Adipocyte (in vitro differentiated cells): ENCODE measurements around the gene EPHX1.
"Not testable (repeated sequence)": the region's sequence is repeated elsewhere in the genome, so short reads cannot be mapped to it uniquely, and the experiment has no call there.

ENCODE experiments used
- DNase-seq: peaks from one replicate; pipeline ENCODE4 v3.0.0-alpha.2; 2015; ENCODE audit warnings: low read depth
- H3K27me3 ChIP-seq: replicated peaks from 2 replicates; pipeline ENCODE4 v1.7.0; 2013; ENCODE audit warnings: mild to moderate bottlenecking, low read length, moderate library complexity; ENCODE audit not compliant: control insufficient read depth, insufficient read depth
- H3K36me3 ChIP-seq: 2 replicates; pipeline ENCODE4 v1.7.0; 2013; ENCODE audit warnings: low read length, mild to moderate bottlenecking, moderate library complexity; ENCODE audit not compliant: control insufficient read depth, insufficient read depth, severe bottlenecking
- H3K4me1 ChIP-seq: 2 replicates; pipeline ENCODE4 v1.7.0; 2013; ENCODE audit warnings: mild to moderate bottlenecking, low read length, moderate library complexity; ENCODE audit not compliant: control insufficient read depth, insufficient read depth
- H3K4me3 ChIP-seq: 2 replicates; pipeline ENCODE4 v1.7.0; 2013; ENCODE audit warnings: mild to moderate bottlenecking, low read length, moderate library complexity
- H3K9ac ChIP-seq: 2 replicates; pipeline ENCODE4 v1.7.0; 2013; ENCODE audit warnings: mild to moderate bottlenecking, low read length, moderate library complexity
- H3K9me3 ChIP-seq: 2 replicates; pipeline ENCODE4 v1.7.0; 2013; ENCODE audit warnings: mild to moderate bottlenecking, low read length, moderate library complexity; ENCODE audit not compliant: control insufficient read depth

Gene EPHX1

GRCh38 chr1:225810579-225811538 is 935 bp downstream of the EPHX1 start:
- H3K9ac ChIP-seq = peak overlapping the region; percentile 92
- peak; percentile 24 for DNase-seq
- peaks cover 48% of the 10 kb centered on the region for H3K4me1 ChIP-seq
- H3K4me3 ChIP-seq = peak overlapping the region; percentile 93
- H3K36me3 ChIP-seq, H3K9me3 ChIP-seq, H3K27me3 ChIP-seq: not testable (repeated sequence)

- peak; percentile 20 for DNase-seq
- Histone ChIP-seq H3K9ac (peak overlapping the region; percentile 92), H3K36me3 (peaks cover 9% of the 10 kb centered on the region), H3K4me3 (peak overlapping the region; percentile 93), H3K27me3 (no peaks in the 10 kb centered on the region), H3K9me3 (no peaks in the 10 kb centered on the region), H3K4me1 (peaks cover 58% of the 10 kb centered on the region)
Measured at GRCh38 chr1:225811622-225812487, 1.9 kb downstream of the EPHX1 start.

- H3K4me1 ChIP-seq = peaks cover 66% of the 10 kb centered on the region
- peak overlapping the region; percentile 92 for H3K9ac ChIP-seq
- H3K4me3 ChIP-seq = peak overlapping the region; percentile 93
- H3K9me3 ChIP-seq = no peaks in the 10 kb centered on the region
- peaks cover 9% of the 10 kb centered on the region for H3K36me3 ChIP-seq
- H3K27me3 ChIP-seq = no peaks in the 10 kb centered on the region
- DNase-seq = peak; percentile 22
Measured at GRCh38 chr1:225812488-225813213, 2.7 kb downstream of the EPHX1 start.

DNA sequence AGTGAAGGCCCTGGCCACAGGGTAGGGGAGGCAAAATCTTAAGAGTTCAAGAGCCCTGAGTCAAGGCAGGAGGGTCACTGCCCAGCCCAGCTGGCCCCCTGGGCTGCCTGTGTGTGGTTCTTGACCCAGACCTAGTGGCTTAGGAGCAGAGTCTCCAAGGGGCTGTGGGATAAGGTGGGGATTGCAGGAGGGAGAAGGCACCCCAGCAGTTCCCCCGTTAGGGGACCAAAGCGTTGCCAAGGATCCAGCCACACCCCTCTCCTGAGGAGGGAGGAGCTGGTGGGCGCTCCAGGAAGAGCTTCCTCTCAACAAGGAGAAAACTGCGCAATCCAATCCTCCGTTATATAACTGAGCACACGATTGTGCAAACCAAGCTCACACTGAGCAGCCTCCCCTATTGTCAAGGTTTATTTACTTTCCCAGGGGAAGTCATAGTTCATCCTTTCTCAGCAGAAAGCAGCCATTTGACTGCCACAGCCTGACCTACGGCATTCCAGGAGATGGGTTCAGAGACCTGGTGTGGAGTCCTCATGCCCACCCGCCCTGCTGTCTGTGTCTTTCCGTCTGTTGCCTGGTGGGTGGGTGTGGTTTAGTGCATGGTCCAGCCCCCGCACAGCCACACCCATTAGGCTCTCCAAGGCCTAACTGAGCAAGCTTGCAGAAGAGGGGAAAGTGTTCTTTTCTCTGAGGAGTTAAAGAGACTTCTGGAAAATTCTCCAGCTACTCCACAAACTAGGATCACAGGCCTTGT is 3.5 kb downstream of the EPHX1 start:
- no peaks in the 10 kb centered on the region for H3K27me3 ChIP-seq
- H3K36me3 ChIP-seq = peaks cover 9% of the 10 kb centered on the region
- no peaks in the 10 kb centered on the region for H3K9me3 ChIP-seq
- DNase-seq = no peak
- peak overlapping the region; percentile 92 for H3K9ac ChIP-seq
- H3K4me3 ChIP-seq = peak overlapping the region; percentile 24
- H3K4me1 ChIP-seq = peaks cover 73% of the 10 kb centered on the region

- Histone ChIP-seq H3K27me3 (no peaks in the 10 kb centered on the region), H3K4me1 (peaks cover 77% of the 10 kb centered on the region), H3K9ac (peak overlapping the region; percentile 92), H3K4me3 (peak overlapping the region; percentile 24), H3K9me3 (no peaks in the 10 kb centered on the region), H3K36me3 (peaks cover 9% of the 10 kb centered on the region)
- no peak for DNase-seq
Measured at GRCh38 chr1:225814381-225814780, 4.5 kb downstream of the EPHX1 start.

DNA sequence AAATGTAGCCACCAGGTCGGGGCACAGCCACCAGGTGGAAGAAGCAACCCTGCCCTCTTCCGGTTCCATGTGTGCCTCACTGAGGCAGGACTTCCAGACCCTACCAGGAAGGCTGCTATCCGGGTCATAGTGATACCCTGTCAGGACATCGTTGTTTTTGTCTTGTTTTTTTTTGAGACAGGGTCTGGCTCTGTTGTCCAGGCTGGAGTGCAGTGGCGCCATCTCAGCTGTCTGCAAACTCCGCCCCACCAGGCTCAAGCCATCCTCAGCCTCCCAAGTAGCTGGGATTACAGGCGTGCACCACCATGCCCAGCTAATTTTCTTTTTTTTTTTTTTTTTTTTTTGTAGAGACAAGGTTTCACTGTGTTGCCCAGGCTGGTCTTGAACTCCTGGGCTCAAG is 5.2 kb downstream of the EPHX1 start:
- DNase-seq, H3K36me3 ChIP-seq, H3K4me3 ChIP-seq, H3K9me3 ChIP-seq, H3K27me3 ChIP-seq: not testable (repeated sequence)
- Histone ChIP-seq H3K9ac (peak overlapping the region; percentile 92), H3K4me1 (peaks cover 79% of the 10 kb centered on the region)

DNA sequence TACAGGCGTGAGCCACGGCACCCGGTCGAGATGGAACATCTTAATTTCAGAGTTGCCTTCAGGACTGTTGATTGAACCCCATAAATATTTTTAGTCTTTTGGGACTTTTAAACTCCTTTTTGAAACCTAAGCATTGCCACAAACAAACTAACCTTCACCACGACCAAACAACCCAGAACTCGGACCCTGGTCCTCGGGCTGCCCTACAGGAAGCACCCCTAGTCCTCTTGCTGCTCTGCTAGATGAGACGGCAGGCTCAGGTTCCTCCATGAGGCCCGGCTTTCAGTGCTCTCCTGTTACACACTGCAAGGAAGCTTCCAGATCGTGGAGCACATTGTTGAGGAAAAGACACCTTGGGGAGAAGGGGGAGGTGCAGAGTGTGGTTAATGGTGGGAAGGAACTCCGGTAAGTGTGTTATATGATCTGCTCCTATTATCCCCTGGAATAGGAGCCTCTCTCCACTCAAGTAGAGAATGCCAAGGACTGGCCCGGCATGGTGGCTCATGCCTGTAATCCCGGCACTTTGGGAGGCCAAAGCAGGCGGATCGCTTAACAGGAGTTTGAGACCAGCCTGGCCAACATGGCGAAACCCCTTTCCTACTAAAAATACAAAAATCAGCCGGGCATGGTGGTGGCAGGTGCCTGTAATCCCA is 5.7 kb downstream of the EPHX1 start:
- Histone ChIP-seq H3K4me1 (peaks cover 82% of the 10 kb centered on the region), H3K9ac (peak overlapping the region; percentile 87), H3K4me3 (no peak overlapping the region), H3K27me3 (no peaks in the 10 kb centered on the region), H3K36me3 (peaks cover 9% of the 10 kb centered on the region), H3K9me3 (no peaks in the 10 kb centered on the region)
- DNase-seq = no peak

DNA sequence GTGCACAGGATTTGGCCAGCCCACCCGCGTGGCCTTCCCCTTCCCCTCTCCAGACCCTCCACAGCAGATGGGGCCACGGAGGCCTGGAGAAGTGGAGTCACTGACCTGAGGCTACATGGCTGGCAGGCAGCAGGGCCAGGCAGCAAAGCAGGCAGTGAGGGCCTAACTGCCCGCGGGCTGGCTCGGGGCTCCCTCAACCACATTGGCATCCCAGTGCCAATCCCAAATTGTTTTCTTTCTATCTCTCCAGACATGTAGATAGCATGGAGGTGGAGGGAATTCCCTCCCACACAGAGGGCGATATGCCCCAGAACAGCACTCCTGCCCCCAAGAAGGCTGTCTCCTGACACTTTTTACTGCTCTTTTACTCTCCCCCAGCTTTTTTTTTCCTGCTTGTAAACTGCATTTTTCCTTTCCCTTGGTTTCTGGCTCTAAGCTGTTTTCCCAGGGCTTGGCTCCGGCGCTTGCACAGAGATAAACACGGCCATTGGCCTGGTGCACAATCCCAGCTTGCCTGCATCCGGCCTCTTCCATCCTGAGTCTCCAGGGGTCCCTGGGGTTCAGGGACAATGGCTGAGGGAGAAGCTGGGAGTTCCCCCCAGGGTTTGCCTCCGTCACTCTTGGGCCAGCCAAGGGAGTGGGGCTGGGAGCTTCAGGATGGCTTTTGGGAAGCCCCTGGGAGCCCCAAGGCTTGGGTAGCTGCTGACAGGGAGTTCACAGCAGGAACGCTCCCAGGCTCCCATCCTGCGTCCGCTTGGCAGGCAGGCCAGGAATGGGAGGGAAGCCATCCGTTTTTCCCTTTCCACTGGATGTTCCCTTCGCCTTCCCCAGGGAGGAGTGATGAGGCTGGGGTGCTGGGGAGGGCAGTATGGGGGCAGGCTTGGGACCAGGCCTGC is 7.0 kb downstream of the EPHX1 start:
- H3K27me3 ChIP-seq = no peaks in the 10 kb centered on the region
- peak overlapping the region; percentile 57 for H3K4me3 ChIP-seq
- H3K9ac ChIP-seq = peak overlapping the region; percentile 87
- H3K9me3 ChIP-seq = no peaks in the 10 kb centered on the region
- H3K36me3 ChIP-seq = peaks cover 9% of the 10 kb centered on the region
- H3K4me1 ChIP-seq = peaks cover 80% of the 10 kb centered on the region
- DNase-seq = no peak

GRCh38 chr1:225817611-225818061 is 7.7 kb downstream of the EPHX1 start:
- H3K9ac ChIP-seq = peak overlapping the region; percentile 87
- DNase-seq = peak; percentile 78
- H3K27me3 ChIP-seq = no peaks in the 10 kb centered on the region
- H3K36me3 ChIP-seq = peaks cover 5% of the 10 kb centered on the region
- peaks cover 80% of the 10 kb centered on the region for H3K4me1 ChIP-seq
- H3K9me3 ChIP-seq = no peaks in the 10 kb centered on the region
- peak overlapping the region; percentile 57 for H3K4me3 ChIP-seq
